ENCODE data around the gene HACE1.

GRCh38 chr6:104788400-104788799 is 71.3 kb downstream of the HACE1 start:
- TF ChIP-seq CTCF (IDR thresholded peaks at IDR 0.05) (no peak), POLR2AphosphoS5 (IDR thresholded peaks at IDR 0.05) (no peak)
